ENCODE data around the gene REXO5. TPM values are rescaled to one million over a fixed set of nuclear protein-coding genes. Genes with fewer than 3 reads are reported as not detected.

The REXO5 gene
- total and polyA plus RNA-seq, 2 of the 13 experiments (the other 11 are each of a cell fraction or from before 2014, with no cell fraction given): 5.9 to 13.1 TPM

GRCh38 chr16:20761175-20761574 is 45.2 kb upstream of the REXO5 start:
- H3K27me3 ChIP-seq (ENCODE audit: control insufficient read depth in 1 of 2, insufficient read depth in 2 of 2, low read length in 2 of 2): no peaks in the 10 kb centered on the region
- no peaks in the 10 kb centered on the region for H4K20me1 ChIP-seq (ENCODE audit: insufficient read depth, low read length)
- no peak for TF ChIP-seq ZNF703 (CRISPR knock-in tag; IDR thresholded peaks at IDR 0.05; ENCODE audit: borderline replicate concordance)
- TF ChIP-seq ZNF557 (CRISPR knock-in tag; IDR thresholded peaks at IDR 0.05): no peak
- no peak for TF ChIP-seq ZNF276 (CRISPR knock-in tag; IDR thresholded peaks at IDR 0.05; ENCODE audit: low read depth)
- no peak for TF ChIP-seq HMG20B (CRISPR knock-in tag; conservative IDR thresholded peaks at IDR 0.05)
- TF ChIP-seq ZNF567 (CRISPR knock-in tag; IDR thresholded peaks at IDR 0.05; ENCODE audit: borderline replicate concordance): no peak
- TF ChIP-seq ZNF232 (CRISPR knock-in tag; IDR thresholded peaks at IDR 0.05; ENCODE audit: borderline replicate concordance): no peak
- TF ChIP-seq RELA (CRISPR knock-in tag; IDR thresholded peaks at IDR 0.05): no peak
- TF ChIP-seq ZMAT3 (CRISPR knock-in tag; conservative IDR thresholded peaks at IDR 0.05): no peak
- no peak for TF ChIP-seq ZBTB2 (CRISPR knock-in tag; IDR thresholded peaks at IDR 0.05; ENCODE audit: low read depth)
- TF ChIP-seq CCDC6 (CRISPR knock-in tag; IDR thresholded peaks at IDR 0.05): no peak
- TF ChIP-seq ZFP36L2 (CRISPR knock-in tag; IDR thresholded peaks at IDR 0.05): no peak
- no peak for TF ChIP-seq THRA (CRISPR knock-in tag; IDR thresholded peaks at IDR 0.05; ENCODE audit: borderline replicate concordance)
- TF ChIP-seq CREB3 (CRISPR knock-in tag; IDR thresholded peaks at IDR 0.05): no peak
- TF ChIP-seq NFE2 (CRISPR knock-in tag; IDR thresholded peaks at IDR 0.05): no peak
- no peak for TF ChIP-seq ZNF83 (CRISPR knock-in tag; IDR thresholded peaks at IDR 0.05; ENCODE audit: borderline replicate concordance)
- no peak for TF ChIP-seq ZNF18 (CRISPR knock-in tag; IDR thresholded peaks at IDR 0.05; ENCODE audit: insufficient replicate concordance)
- no peak for TF ChIP-seq ZNF282 (IDR thresholded peaks at IDR 0.05; ENCODE audit: partially characterized antibody)
- H3K4me3 ChIP-seq (replicated peaks in 1 of 3; ENCODE audit: insufficient read depth in 1 of 3, low read depth in 2 of 3, low read length in 3 of 3): no peak overlapping the region
- peaks cover 24% of the 10 kb centered on the region for H3K4me1 ChIP-seq (ENCODE audit: insufficient read depth, low read length)
- no peaks in the 10 kb centered on the region for H3K79me2 ChIP-seq (ENCODE audit: insufficient read depth, low read length)
- H3K9me3 ChIP-seq (ENCODE audit: low read length): peaks cover 9% of the 10 kb centered on the region
- ChIA-PET CTCF (ENCODE audit: low intra/inter-chr PET ratio, low total read pairs) (no interaction called here), POLR2A (no interaction called here)
- H2AFZ ChIP-seq (ENCODE audit: low read length): no peak overlapping the region
- no peaks in the 10 kb centered on the region for H3K36me3 ChIP-seq (replicated peaks in 1 of 2; ENCODE audit: control insufficient read depth in 1 of 2, insufficient read depth in 2 of 2, low read length in 2 of 2)
- no TSS peak for BruUV-seq (replicated peaks)
- DNase-seq (ENCODE audit: low spot score) (no peak), FAIRE-seq (no peak), ATAC-seq (no peak)
- in situ Hi-C loops (cut with HindIII; ENCODE audit: extremely low pct_ligation_motif_present, low pct_unique_long_range_greater_than_20kb) (no loop called here), intact Hi-C loops (cut with micrococcal nuclease; ENCODE audit: unreplicated experiment) (no loop called here)
- WGBS (ENCODE audit: low lambda C conversion rate): 90% methylated on average over 1 of the region's 1 CpG
- no peak overlapping the region for H3K4me2 ChIP-seq (ENCODE audit: low read depth, low read length)
- H3K9ac ChIP-seq (ENCODE audit: insufficient read depth, low read depth, low read length): no peak overlapping the region
- H3K27ac ChIP-seq (ENCODE audit: extremely low read length, insufficient read depth, low read length): no peak overlapping the region

Measured in HepG2 (cell line).